Keratinocyte (primary cell): ENCODE results near the gene ADNP2. TPM values are rescaled to one million over a fixed set of nuclear protein-coding genes. Genes with fewer than 3 reads are reported as not detected.

ENCODE experiments used
- DNase-seq: peaks from one replicate; pipeline ENCODE4 v3.0.0-alpha.2; 2011; ENCODE audit warnings: low read depth, missing footprints, low spot score
- FAIRE-seq: peaks from 2 replicates; lab custom pipeline; 2011; peaks lifted over from hg19 to GRCh38; lab: Jason Lieb, UNC
- H2AFZ ChIP-seq: 2 replicates; pipeline ENCODE4 v1.6.0; 2012; ENCODE audit warnings: low read length, control low read depth, inconsistent platforms; ENCODE audit not compliant: control insufficient read depth
- H3K27ac ChIP-seq: 2 replicates; pipeline ENCODE4 v1.5.1; 2011; ENCODE audit warnings: low read length; ENCODE audit not compliant: control insufficient read depth, insufficient read depth
- H3K27me3 ChIP-seq: 3 replicates; pipeline ENCODE4 v1.6.0; 2011; ENCODE audit warnings: low read length; ENCODE audit not compliant: control insufficient read depth, insufficient read depth; ENCODE audit errors: extremely low read depth
- H3K36me3 ChIP-seq, 2 experiments: 2 replicates in 1 of 2; 3 replicates in 1 of 2; pipeline ENCODE4 v1.5.1; 2011; ENCODE audit warnings: low read length in 2 of 2, mild to moderate bottlenecking in 1 of 2; ENCODE audit not compliant: control insufficient read depth in 2 of 2, insufficient read depth in 2 of 2; ENCODE audit errors: extremely low read depth in 1 of 2
- H3K4me1 ChIP-seq: 3 replicates; pipeline ENCODE4 v1.5.1; 2011; ENCODE audit warnings: low read length; ENCODE audit not compliant: control insufficient read depth, insufficient read depth; ENCODE audit errors: extremely low read depth
- H3K4me2 ChIP-seq: 3 replicates; pipeline ENCODE4 v1.6.0; 2011; ENCODE audit warnings: low read depth, low read length; ENCODE audit not compliant: control insufficient read depth, insufficient read depth; ENCODE audit errors: extremely low read depth
- H3K4me3 ChIP-seq, 3 experiments: fragments of 200-600 bp in 1 of 3; sonication (generic) in 1 of 3; 2 replicates in 2 of 3; 3 replicates in 1 of 3; pipeline ENCODE4 v1.5.1; 2011 to 2016; ENCODE audit warnings: low read length in 3 of 3, mild to moderate bottlenecking in 3 of 3, control low read depth in 2 of 3, inconsistent platforms in 1 of 3, low read depth in 1 of 3, mixed read lengths in 1 of 3, mixed run types in 1 of 3, moderate library complexity in 1 of 3; ENCODE audit not compliant: control insufficient read depth in 2 of 3, insufficient read depth in 2 of 3; ENCODE audit errors: extremely low read depth in 1 of 3
- H3K79me2 ChIP-seq: 2 replicates; pipeline ENCODE4 v1.6.0; 2012; ENCODE audit warnings: low read length; ENCODE audit not compliant: control insufficient read depth, insufficient read depth
- H3K9ac ChIP-seq: 3 replicates; pipeline ENCODE4 v1.6.0; 2011; ENCODE audit warnings: low read length; ENCODE audit not compliant: control insufficient read depth, insufficient read depth; ENCODE audit errors: extremely low read depth
- H3K9me1 ChIP-seq: 3 replicates; pipeline ENCODE4 v1.6.0; 2011; ENCODE audit warnings: low read length; ENCODE audit not compliant: control insufficient read depth, insufficient read depth; ENCODE audit errors: extremely low read depth
- H3K9me3 ChIP-seq: 2 replicates; pipeline ENCODE4 v1.5.1; 2012; ENCODE audit warnings: low read depth, low read length; ENCODE audit not compliant: control insufficient read depth
- H4K20me1 ChIP-seq: 3 replicates; pipeline ENCODE4 v1.6.0; 2011; ENCODE audit warnings: low read length; ENCODE audit not compliant: control insufficient read depth, insufficient read depth; ENCODE audit errors: extremely low read depth
- EZH2 ChIP-seq: IDR thresholded peaks from one replicate; pipeline ENCODE4 v1.6.1; 2012; ENCODE audit warnings: inconsistent platforms, mild to moderate bottlenecking, low read length, moderate library complexity
- dilution Hi-C: fragments of 300-500 bp; cut with MboI; formaldehyde crosslinking; loops from one replicate; pipeline ENCODE4 v1.7.0; 2020; ENCODE audit warnings: low sequenced_read_pairs; ENCODE audit not compliant: extremely low pct_ligation_motif_present
- polyA plus RNA-seq, 5 experiments: library from polyadenylated mRNA; depleted of rRNA in 3 of 5; stranded (reverse) in 3 of 5; stranded (forward) in 1 of 5; unstranded in 1 of 5; fragments of >200 nt; gene quantifications; 1 replicate in 1 of 5; 2 replicates in 3 of 5; 3 replicates in 1 of 5; pipeline versions ENCODE4 v1.2.1 to v1.2.3, GENCODE V29; 2011 to 2012; ENCODE audit warnings: missing spikeins in 2 of 5, low read depth in 1 of 5, low replicate concordance in 1 of 5
- TF ChIP-seq, protein P1 (sequence below), 3 experiments: IDR thresholded peaks in 1 of 3; conservative IDR thresholded peaks in 1 of 3; optimal IDR thresholded peaks in 1 of 3; 2 replicates in 2 of 3; 3 replicates in 1 of 3; pipeline versions ENCODE3 to v1.5.1; 2011; ENCODE audit warnings: low read length in 3 of 3, mild to moderate bottlenecking in 3 of 3, moderate library complexity in 2 of 3, control low read depth in 1 of 3, inconsistent platforms in 1 of 3; ENCODE audit not compliant: insufficient read depth in 2 of 3; ENCODE audit errors: extremely low read depth in 1 of 3

The ADNP2 gene
- polyA plus RNA-seq, 1 donor (not counting 4 experiments of a cell fraction or from before 2014, with no cell fraction given): 11.3 TPM

DNA sequence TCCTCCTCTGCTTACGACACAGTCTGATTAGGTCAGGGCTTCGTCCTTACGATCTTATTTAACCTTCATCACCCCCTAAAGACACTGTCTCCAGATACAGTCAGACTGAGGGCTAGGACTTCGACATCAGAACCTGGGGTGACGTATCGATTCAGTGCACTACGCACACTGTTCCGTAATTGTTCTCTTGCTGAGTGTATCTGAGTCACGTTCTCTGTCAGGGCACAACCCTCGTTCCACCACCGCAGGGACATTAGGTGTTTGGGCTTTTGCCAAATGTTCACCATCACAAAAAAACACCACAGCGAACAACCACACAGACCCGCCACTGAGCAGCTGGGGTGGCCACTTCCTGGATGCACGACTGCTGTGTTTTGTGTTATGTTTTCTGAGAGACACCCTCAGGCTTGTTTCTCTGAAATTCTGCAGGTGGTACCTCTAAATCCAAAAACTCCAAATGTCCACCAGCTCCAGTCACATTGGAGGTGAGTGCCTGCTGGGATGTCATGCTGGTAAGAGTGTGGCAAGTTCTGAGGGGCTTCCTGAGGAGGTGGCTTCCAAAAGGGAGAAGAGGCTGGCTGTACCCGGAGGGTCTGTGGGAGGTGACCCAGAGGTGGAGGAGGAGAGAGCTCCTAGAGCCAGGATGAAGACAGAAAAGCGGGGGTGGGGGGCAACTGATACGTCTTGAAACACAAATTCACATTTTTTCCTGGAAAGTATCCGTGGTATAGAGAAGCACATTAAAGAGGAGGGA, 66.6 kb downstream of the ADNP2 start:
- TF ChIP-seq, protein P1, sequence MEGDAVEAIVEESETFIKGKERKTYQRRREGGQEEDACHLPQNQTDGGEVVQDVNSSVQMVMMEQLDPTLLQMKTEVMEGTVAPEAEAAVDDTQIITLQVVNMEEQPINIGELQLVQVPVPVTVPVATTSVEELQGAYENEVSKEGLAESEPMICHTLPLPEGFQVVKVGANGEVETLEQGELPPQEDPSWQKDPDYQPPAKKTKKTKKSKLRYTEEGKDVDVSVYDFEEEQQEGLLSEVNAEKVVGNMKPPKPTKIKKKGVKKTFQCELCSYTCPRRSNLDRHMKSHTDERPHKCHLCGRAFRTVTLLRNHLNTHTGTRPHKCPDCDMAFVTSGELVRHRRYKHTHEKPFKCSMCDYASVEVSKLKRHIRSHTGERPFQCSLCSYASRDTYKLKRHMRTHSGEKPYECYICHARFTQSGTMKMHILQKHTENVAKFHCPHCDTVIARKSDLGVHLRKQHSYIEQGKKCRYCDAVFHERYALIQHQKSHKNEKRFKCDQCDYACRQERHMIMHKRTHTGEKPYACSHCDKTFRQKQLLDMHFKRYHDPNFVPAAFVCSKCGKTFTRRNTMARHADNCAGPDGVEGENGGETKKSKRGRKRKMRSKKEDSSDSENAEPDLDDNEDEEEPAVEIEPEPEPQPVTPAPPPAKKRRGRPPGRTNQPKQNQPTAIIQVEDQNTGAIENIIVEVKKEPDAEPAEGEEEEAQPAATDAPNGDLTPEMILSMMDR (optimal IDR thresholded peaks at IDR 0.05 in 1 of 3, IDR thresholded peaks at IDR 0.05 in 1 of 3, conservative IDR thresholded peaks at IDR 0.05 in 1 of 3; ENCODE audit: extremely low read depth in 1 of 3, insufficient read depth in 2 of 3, low read length in 3 of 3): no peak
- TF ChIP-seq EZH2: no peak
- Histone ChIP-seq H2AFZ (no peak overlapping the region), H3K4me2 (peak overlapping the region; percentile 15), H3K4me1 (peaks cover 71% of the 10 kb centered on the region), H3K9me1 (peaks cover 13% of the 10 kb centered on the region), H3K9me3 (no peaks in the 10 kb centered on the region), H3K27ac (peak overlapping the region; percentile 30), H3K27me3 (no peaks in the 10 kb centered on the region), H3K4me3 (no peak overlapping the region), H4K20me1 (no peaks in the 10 kb centered on the region), H3K36me3 (no peaks in the 10 kb centered on the region), H3K79me2 (peaks cover 20% of the 10 kb centered on the region), H3K9ac (peak overlapping the region; percentile 7)
- DNase-seq: no peak
- peak; percentile 85 for FAIRE-seq
- dilution Hi-C loops: no loop called here

- Histone ChIP-seq H3K9me3 (no peaks in the 10 kb centered on the region), H3K79me2 (peaks cover 22% of the 10 kb centered on the region), H3K4me2 (peak overlapping the region; percentile 15), H3K36me3 (no peaks in the 10 kb centered on the region), H3K4me3 (no peak overlapping the region), H2AFZ (no peak overlapping the region), H3K27me3 (no peaks in the 10 kb centered on the region), H3K4me1 (peaks cover 72% of the 10 kb centered on the region), H3K9ac (peak overlapping the region; percentile 38), H3K9me1 (peaks cover 13% of the 10 kb centered on the region), H4K20me1 (no peaks in the 10 kb centered on the region), H3K27ac (peak overlapping the region; percentile 30)
- DNase-seq (no peak), FAIRE-seq (peak; percentile 29)
- TF ChIP-seq, protein P1 (optimal IDR thresholded peaks at IDR 0.05 in 1 of 3, IDR thresholded peaks at IDR 0.05 in 1 of 3, conservative IDR thresholded peaks at IDR 0.05 in 1 of 3; ENCODE audit: extremely low read depth in 1 of 3, insufficient read depth in 2 of 3, low read length in 3 of 3): no peak
- TF ChIP-seq EZH2: no peak
- dilution Hi-C loops: no loop called here
Observed at GRCh38 chr18:80176334-80177073, 67.4 kb downstream of the ADNP2 start.
